IMR-90 (cell line): ENCODE data around the gene SYT17.

Experiments used
- MAFK ChIP-seq: IDR thresholded peaks from 2 replicates; pipeline ENCODE4 v1.6.1; 2012; ENCODE audit warnings: low read depth, low read length, improper control_type of control experiment
- NFE2L2 ChIP-seq: fragments of 150-350 bp; IDR thresholded peaks from 2 replicates; pipeline ENCODE4 v1.6.1; 2016; ENCODE audit warnings: low read depth, mild to moderate bottlenecking, low read length
- POLR2A ChIP-seq: IDR thresholded peaks from 2 replicates; pipeline ENCODE4 v1.6.1; 2012; ENCODE audit warnings: mild to moderate bottlenecking, low read depth, low read length
- RAD21 ChIP-seq: IDR thresholded peaks from 2 replicates; pipeline ENCODE4 v1.6.1; 2012; ENCODE audit warnings: low read length, improper control_type of control experiment
- RFX5 ChIP-seq: IDR thresholded peaks from 2 replicates; pipeline ENCODE4 v1.8.0; 2012; ENCODE audit warnings: low read depth, mild to moderate bottlenecking, low read length, moderate library complexity
- SMC3 ChIP-seq: fragments of 150-350 bp; IDR thresholded peaks from 2 replicates; pipeline ENCODE4 v1.6.1; 2016; ENCODE audit warnings: low read depth, mild to moderate bottlenecking, antibody characterized with exemption, low read length, moderate library complexity
- TF ChIP-seq, protein P1 (sequence below): fragments of 150-350 bp; IDR thresholded peaks from 2 replicates; pipeline ENCODE4 v1.6.1; 2017; ENCODE audit warnings: mild to moderate bottlenecking, antibody characterized with exemption, low read length, low read depth
- TF ChIP-seq, protein P2 (sequence below): conservative IDR thresholded peaks from 2 replicates; pipeline ENCODE4 v1.5.1; 2012; ENCODE audit warnings: mild to moderate bottlenecking, low read depth, low read length, improper control_type of control experiment
- TF ChIP-seq, protein P3 (sequence below): fragments of 150-350 bp; IDR thresholded peaks from 2 replicates; pipeline ENCODE4 v1.6.1; 2016; ENCODE audit warnings: low read depth, mild to moderate bottlenecking, low read length, moderate library complexity, borderline replicate concordance

DNA sequence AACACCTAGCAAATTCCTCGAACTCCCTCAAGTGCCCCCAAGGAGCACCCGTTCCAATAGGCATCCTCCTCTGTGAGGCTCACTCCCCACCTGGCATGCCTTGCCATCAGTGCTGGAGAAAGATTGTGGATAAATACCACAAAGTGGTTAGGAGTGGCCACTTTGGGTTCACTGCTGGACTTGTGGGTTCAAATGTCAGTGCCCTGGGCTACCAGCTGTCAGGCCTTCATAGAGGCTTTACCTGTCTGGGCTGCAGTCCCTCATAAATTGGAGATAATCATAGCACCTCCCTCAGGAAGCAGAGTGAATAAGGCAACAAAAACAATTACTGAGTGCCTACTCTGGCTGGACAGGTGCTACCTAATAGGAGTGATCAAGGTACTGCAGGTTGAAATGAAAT is 1.5 kb upstream of the SYT17 start:
- TF ChIP-seq SMC3 (no peak), RAD21 (no peak), RFX5 (no peak), POLR2A (no peak), MAFK (no peak), NFE2L2 (no peak)
- TF ChIP-seq, protein P1, sequence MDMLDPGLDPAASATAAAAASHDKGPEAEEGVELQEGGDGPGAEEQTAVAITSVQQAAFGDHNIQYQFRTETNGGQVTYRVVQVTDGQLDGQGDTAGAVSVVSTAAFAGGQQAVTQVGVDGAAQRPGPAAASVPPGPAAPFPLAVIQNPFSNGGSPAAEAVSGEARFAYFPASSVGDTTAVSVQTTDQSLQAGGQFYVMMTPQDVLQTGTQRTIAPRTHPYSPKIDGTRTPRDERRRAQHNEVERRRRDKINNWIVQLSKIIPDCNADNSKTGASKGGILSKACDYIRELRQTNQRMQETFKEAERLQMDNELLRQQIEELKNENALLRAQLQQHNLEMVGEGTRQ, result no peak
- TF ChIP-seq, protein P2, sequence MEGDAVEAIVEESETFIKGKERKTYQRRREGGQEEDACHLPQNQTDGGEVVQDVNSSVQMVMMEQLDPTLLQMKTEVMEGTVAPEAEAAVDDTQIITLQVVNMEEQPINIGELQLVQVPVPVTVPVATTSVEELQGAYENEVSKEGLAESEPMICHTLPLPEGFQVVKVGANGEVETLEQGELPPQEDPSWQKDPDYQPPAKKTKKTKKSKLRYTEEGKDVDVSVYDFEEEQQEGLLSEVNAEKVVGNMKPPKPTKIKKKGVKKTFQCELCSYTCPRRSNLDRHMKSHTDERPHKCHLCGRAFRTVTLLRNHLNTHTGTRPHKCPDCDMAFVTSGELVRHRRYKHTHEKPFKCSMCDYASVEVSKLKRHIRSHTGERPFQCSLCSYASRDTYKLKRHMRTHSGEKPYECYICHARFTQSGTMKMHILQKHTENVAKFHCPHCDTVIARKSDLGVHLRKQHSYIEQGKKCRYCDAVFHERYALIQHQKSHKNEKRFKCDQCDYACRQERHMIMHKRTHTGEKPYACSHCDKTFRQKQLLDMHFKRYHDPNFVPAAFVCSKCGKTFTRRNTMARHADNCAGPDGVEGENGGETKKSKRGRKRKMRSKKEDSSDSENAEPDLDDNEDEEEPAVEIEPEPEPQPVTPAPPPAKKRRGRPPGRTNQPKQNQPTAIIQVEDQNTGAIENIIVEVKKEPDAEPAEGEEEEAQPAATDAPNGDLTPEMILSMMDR, result no peak
- TF ChIP-seq, protein P3, sequence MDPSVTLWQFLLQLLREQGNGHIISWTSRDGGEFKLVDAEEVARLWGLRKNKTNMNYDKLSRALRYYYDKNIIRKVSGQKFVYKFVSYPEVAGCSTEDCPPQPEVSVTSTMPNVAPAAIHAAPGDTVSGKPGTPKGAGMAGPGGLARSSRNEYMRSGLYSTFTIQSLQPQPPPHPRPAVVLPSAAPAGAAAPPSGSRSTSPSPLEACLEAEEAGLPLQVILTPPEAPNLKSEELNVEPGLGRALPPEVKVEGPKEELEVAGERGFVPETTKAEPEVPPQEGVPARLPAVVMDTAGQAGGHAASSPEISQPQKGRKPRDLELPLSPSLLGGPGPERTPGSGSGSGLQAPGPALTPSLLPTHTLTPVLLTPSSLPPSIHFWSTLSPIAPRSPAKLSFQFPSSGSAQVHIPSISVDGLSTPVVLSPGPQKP, result no peak
